RPMI8226 (cell line): ENCODE data around the gene SORL1.
"Not testable (repeated sequence)": the region's sequence is repeated elsewhere in the genome, so short reads cannot be mapped to it uniquely, and the experiment has no call there.

ENCODE experiments used
- DNase-seq: peaks from one replicate; pipeline ENCODE4 v3.0.0-alpha.2; 2015

Gene SORL1, protein sequence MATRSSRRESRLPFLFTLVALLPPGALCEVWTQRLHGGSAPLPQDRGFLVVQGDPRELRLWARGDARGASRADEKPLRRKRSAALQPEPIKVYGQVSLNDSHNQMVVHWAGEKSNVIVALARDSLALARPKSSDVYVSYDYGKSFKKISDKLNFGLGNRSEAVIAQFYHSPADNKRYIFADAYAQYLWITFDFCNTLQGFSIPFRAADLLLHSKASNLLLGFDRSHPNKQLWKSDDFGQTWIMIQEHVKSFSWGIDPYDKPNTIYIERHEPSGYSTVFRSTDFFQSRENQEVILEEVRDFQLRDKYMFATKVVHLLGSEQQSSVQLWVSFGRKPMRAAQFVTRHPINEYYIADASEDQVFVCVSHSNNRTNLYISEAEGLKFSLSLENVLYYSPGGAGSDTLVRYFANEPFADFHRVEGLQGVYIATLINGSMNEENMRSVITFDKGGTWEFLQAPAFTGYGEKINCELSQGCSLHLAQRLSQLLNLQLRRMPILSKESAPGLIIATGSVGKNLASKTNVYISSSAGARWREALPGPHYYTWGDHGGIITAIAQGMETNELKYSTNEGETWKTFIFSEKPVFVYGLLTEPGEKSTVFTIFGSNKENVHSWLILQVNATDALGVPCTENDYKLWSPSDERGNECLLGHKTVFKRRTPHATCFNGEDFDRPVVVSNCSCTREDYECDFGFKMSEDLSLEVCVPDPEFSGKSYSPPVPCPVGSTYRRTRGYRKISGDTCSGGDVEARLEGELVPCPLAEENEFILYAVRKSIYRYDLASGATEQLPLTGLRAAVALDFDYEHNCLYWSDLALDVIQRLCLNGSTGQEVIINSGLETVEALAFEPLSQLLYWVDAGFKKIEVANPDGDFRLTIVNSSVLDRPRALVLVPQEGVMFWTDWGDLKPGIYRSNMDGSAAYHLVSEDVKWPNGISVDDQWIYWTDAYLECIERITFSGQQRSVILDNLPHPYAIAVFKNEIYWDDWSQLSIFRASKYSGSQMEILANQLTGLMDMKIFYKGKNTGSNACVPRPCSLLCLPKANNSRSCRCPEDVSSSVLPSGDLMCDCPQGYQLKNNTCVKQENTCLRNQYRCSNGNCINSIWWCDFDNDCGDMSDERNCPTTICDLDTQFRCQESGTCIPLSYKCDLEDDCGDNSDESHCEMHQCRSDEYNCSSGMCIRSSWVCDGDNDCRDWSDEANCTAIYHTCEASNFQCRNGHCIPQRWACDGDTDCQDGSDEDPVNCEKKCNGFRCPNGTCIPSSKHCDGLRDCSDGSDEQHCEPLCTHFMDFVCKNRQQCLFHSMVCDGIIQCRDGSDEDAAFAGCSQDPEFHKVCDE (N-terminal part only)

DNA sequence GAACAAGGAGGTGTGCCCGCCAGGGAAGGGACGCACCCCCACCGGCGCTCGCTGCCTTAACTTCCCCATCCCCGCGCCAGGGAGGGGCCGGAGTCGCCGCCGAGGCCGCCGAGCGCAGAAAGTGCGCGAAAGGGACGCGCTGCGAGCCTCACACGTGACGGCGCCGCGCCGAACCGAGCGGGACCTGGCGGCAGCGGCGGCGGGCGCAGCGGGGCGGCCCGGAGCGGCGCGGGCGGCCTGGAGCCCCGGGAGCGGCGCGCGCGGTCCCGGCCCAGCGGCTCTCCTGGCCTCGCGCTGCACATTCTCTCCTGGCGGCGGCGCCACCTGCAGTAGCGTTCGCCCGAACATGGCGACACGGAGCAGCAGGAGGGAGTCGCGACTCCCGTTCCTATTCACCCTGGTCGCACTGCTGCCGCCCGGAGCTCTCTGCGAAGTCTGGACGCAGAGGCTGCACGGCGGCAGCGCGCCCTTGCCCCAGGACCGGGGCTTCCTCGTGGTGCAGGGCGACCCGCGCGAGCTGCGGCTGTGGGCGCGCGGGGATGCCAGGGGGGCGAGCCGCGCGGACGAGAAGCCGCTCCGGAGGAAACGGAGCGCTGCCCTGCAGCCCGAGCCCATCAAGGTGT, at the start of gene SORL1:
Gene SORL1 (plus strand): TSS at position 329 of the 623 bp plus-strand sequence. CDS start 18 bp downstream, at position 347.
- DNase-seq = peak; percentile 49

GRCh38 chr11:121405646-121406045, 46.5 kb upstream of the SORL1 start:
- no peak for DNase-seq

DNA sequence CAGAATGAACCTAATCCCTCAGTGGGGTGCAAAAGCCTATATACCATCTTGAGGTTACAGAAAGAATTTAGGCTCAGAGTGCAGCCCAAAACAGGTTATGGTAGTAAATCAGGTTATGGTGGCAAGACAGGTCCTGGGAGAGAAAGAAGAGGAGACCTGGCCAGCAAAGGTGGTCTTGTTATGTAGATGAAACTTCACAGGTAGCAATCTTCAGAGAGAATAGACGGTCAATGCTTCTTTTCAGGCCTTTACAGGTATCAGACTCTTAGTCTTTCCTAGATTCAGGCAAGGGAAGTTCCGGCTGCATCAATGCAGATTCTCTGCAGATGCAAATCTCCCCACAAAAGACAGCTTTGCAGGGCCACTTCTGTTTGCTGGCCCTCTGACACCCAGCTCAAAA, 45.8 kb upstream of the SORL1 start:
- DNase-seq = no peak

GRCh38 chr11:121408830-121409229, 43.3 kb upstream of the SORL1 start:
- DNase-seq = no peak

- DNase-seq = not testable (repeated sequence)
These were observed 42.1 kb upstream of the SORL1 start for GRCh38 chr11:121410041-121410440.

- not testable (repeated sequence) for DNase-seq
These were observed 40.8 kb upstream of the SORL1 start for GRCh38 chr11:121411330-121411729.

DNA sequence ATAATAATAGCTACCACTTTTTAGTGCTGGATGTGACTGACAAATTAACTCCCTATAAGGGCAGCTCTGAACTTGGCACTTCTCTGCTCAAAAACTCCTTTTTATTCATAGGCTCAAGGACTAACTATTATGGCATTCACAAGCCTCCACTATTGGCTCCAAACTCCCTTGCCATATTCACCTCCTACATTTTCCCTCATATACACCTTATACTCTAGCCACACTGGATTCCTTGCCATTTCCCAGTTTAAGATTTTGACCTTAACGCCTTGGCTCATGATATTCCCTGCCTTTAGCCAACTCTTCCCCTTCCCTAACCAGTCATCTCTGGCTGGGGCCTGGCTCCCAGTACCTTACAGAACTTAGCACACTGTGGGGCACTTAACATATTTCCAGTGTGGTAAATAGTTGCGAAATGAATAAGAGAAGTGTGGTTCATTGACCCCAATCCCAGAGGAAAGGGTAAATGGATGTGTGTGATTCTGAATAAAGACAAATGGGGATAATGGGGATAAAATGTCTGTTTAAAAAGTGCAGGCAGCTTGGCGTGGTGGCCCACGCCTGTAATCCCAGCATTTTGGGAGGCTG, 40.0 kb upstream of the SORL1 start:
- no peak for DNase-seq

DNA sequence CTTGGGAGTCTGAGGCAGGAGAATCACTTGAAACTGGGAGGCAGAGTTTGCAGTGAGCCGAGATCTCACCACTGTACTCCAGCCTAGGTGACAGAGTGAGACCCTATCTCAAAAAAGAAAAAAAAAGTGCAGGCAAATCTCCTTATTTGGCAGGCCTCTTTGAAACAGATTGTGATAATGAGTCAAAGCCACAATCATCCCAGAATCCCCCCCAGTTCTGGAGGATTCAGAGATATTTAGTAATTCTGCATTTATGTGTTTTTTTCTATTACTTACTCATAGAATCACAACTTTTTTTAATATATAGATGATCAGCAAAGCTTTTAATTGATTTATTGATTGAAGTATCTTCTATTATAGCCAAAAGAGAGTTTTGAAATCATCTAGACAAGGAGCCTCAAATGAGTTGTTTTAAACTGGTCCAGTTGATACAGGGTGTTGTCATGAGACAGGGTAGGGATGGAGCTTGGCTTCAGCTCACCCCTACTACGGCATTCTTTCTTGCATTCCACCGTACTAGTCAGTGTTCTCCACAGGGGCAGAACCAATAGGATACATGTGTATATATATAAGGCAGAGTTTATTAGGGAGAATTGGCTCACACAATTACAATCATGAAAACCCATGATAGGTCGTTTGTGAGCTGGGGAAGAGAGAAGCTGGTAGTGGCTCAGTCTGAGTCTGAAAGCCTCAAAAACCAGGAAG, 39.3 kb upstream of the SORL1 start:
- DNase-seq = no peak

DNA sequence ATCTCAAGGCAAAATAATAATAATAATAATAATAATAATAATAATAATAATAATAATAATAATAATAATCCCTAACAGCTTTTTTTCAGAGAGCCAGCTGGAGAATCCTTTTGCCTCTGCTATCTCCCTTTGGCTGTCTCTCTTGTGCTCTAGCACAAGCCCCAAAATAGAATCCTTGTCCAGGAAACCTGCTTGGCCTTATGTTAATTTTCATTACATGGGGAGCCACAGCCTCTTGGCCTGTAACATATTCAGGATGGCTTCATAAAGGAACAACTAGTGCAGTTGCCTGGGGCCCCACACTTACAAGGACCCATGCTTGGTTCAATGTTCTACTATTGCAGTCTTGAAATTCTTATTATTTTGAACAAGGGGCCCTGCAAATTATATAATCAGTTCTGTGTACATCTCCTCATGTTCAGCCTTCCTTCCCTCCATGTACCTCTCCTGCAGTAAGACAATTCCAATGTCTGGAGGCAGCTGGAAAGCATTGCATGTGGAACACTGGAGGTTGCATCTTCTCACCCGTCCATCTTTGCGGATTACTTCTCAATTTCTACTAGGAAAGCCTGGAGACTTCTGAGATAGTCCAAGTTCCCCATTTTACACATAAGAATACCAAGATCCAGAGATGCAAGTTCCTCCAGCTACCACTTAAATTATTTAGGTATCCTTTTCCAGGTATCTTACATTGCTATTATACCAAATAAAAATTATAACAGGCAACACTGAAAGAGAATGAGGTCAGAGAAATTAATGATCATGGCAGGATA, 37.8 kb upstream of the SORL1 start:
- no peak for DNase-seq

GRCh38 chr11:121415856-121416255, 36.3 kb upstream of the SORL1 start:
- DNase-seq = no peak

DNA sequence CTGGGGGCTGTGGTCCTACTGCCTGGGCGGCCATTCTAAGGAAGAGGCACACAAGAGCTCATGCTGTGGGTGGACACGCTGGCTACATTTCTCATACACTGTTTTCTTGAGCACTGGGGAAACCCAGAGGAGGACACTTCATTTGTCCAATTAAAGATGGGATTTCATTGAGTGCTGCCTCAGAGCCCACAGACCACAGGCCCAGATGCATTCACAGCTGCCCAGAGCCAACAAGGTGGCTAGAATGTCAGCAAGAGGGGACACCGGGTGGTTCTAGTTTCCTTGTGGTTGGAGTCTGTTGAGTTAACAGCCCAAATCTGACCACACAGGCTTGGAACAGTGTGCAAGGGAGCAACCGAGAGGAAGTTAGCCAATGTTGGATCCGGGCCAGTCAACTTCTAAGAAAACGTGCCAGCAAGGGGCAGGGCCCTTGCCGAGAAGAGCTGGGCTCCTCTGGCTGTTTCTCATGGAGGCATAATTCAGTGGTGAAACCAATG, 35.0 kb upstream of the SORL1 start:
- DNase-seq = peak; percentile 94

- DNase-seq = no peak
These were observed 34.5 kb upstream of the SORL1 start for GRCh38 chr11:121417607-121418006.

DNA sequence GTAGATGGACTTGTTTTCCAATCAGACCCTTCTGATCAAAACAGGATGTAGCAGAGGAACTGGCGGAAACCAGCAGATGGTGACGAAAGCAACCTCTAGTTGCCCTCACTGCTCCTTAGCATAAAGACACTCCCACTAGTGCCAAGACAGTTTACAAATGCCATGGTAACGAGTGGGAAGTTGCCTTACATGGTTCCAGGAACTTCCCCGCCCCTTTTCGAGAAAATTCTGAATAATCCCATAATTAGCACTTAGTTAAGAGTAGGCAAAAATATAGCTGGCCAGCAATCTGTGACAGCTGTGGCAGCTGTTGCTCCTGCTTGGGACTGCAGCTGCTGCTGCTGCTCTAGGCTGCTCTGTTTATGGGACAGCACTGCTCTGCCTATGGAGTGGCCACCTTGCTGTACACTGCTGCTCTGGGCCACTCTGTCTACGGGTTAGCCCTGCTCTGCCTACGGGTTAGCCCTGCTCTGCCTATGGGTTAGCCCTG, 33.4 kb upstream of the SORL1 start:
- peak; percentile 85 for DNase-seq

DNA sequence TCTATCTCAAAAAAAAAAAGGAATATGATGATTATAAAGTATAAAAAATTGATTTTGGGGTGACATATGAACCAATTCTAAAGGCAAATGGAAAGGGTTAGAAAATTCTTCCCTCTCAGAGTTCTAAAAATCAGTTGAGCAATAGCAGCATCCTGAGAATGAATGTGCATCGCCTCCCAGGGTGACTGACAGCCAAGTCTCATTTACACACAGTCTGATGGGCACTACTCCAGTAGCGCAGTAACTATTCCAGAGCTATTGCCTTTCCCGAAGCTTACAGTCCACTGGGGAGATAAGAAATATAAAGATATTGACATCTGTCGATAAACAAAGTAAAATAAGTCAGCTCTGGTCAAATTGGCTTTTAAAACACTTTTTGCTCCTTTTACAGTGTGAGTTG, 32.3 kb upstream of the SORL1 start:
- no peak for DNase-seq

DNA sequence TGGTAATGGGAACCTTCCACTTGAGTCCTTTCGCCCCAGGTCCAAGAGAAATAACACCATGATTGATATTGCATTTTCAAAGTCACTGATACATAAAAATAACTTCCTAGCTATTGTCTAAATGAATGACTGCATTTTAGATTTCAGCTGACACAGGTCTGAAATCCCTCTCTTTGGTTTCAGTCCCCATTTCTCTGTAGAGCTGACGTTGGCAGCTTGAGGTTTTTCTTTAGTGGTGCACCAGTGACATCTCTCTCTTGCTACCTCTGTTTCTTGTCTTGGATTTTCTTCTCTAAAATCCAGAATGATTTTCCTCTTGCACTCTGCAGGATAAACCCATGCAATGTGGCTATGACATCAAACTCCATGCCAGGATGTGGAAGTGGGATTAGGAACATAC, 31.7 kb upstream of the SORL1 start:
- DNase-seq = peak; percentile 40

DNA sequence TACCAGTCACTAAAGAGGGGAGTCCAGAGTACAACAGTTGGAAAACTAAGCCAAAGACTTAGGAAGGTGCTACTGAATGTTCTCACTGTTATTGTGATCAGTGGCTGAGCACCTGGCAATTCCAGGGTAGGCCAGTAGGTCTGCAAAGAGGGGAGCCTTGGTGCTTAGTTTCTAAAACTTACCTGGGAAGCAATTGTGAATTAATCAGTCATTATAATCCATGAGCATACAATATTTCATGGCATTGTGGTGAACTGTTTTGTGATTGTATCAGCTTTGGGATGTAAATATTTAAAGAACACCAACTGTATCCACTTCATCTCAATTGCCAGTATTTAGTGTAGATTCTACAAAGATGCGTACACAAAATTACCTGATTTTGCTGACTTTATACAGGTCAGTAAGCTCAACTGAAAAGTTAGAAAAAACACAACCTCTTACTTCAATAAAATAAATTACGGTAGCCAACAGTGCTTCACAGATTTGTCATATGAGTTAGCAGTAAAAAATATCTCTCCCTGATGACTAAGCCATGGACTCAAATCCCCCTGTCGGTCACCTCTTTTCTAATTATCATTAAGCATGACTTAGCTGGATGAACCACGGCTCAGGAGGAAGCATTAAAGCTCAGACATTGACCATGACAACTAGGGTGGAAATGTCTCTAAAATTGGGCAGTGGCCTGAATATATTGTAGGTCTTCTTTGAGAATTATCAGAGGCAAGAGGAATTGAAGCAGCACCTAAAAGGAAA, 30.8 kb upstream of the SORL1 start:
- DNase-seq = no peak

DNA sequence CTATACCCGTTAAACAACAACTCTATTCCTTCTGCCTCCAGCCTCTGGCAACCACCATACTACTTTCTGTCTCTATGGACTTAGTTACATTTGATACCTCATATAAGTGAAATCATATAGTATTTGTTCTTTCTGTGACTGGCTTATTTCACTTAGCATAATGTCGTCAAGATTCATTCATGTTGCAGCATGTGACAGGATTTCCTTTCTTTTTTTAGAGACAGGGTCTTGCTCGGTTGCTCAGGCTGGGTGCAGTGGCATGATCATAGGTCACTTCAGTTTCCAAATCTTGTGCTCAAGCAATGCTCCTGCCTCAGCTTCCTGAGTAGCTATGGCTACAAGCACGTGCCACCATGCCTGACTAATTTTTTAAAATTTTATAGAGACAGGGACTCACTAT, 29.4 kb upstream of the SORL1 start:
- no peak for DNase-seq

GRCh38 chr11:121425828-121426227, 26.3 kb upstream of the SORL1 start:
- no peak for DNase-seq
